Neutrophil (primary cell): ENCODE data around the gene TTC1.

Experiments used
- H3K27ac ChIP-seq: fragments of 200-600 bp; sonication (generic); 2 replicates; pipeline ENCODE4 v1.5.1; 2016; ENCODE audit warnings: mild to moderate bottlenecking, moderate library complexity
- H3K27me3 ChIP-seq: fragments of 200-600 bp; sonication (generic); 2 replicates; pipeline ENCODE4 v1.6.0; 2016; ENCODE audit warnings: mild to moderate bottlenecking
- H3K36me3 ChIP-seq: fragments of 200-600 bp; sonication (generic); 2 replicates; pipeline ENCODE4 v1.5.1; 2017
- H3K4me1 ChIP-seq, 2 experiments: fragments of 200-600 bp in 1 of 2; sonication (generic) in 1 of 2; 1 replicate in 1 of 2; 2 replicates in 1 of 2; pipeline versions ENCODE4 v1.5.1 to v1.6.1; 2013 to 2016; ENCODE audit warnings: low read depth in 1 of 2, low read length in 1 of 2, mild to moderate bottlenecking in 1 of 2, moderate library complexity in 1 of 2; ENCODE audit not compliant: control insufficient read depth in 1 of 2, insufficient read depth in 1 of 2
- H3K4me3 ChIP-seq, 2 experiments: fragments of 200-600 bp in 1 of 2; sonication (generic) in 1 of 2; 1 replicate in 1 of 2; 2 replicates in 1 of 2; pipeline ENCODE4 v1.5.1; 2013 to 2016; ENCODE audit warnings: low read depth in 1 of 2, low read length in 1 of 2, mild to moderate bottlenecking in 1 of 2, moderate library complexity in 1 of 2
- H3K9me3 ChIP-seq: fragments of 200-600 bp; sonication (generic); 2 replicates; pipeline ENCODE4 v1.5.1; 2016
- TF ChIP-seq, protein P1 (sequence below): fragments of 200-600 bp; sonication (generic); IDR thresholded peaks from 2 replicates; pipeline ENCODE4 v1.5.1; 2016; ENCODE audit warnings: antibody characterized with exemption

TTC1 gene

DNA sequence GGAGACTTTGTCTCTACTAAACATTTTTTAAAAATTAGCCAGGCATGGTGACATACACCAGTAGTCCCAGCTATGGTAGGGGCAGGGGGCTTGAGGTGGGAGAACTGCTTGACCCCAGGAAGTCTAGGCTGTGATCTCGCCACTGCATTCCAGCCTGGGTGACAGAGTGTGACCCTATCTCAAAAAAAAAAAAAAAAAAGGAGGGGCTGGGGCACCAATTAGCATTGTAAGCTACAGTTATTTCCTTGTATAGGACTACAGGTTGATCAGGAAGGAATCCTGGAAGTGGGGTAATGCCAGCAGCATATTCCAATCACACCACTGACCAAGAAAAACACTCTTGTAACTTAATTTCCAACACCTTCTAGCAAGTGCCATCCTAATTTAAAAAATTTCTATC, 78.3 kb downstream of the TTC1 start:
- Histone ChIP-seq H3K27ac (no peak overlapping the region), H3K27me3 (no peaks in the 10 kb centered on the region), H3K36me3 (peaks cover 8% of the 10 kb centered on the region), H3K9me3 (no peaks in the 10 kb centered on the region), H3K4me1 (no peaks in the 10 kb centered on the region), H3K4me3 (no peak overlapping the region)
- TF ChIP-seq, protein P1, sequence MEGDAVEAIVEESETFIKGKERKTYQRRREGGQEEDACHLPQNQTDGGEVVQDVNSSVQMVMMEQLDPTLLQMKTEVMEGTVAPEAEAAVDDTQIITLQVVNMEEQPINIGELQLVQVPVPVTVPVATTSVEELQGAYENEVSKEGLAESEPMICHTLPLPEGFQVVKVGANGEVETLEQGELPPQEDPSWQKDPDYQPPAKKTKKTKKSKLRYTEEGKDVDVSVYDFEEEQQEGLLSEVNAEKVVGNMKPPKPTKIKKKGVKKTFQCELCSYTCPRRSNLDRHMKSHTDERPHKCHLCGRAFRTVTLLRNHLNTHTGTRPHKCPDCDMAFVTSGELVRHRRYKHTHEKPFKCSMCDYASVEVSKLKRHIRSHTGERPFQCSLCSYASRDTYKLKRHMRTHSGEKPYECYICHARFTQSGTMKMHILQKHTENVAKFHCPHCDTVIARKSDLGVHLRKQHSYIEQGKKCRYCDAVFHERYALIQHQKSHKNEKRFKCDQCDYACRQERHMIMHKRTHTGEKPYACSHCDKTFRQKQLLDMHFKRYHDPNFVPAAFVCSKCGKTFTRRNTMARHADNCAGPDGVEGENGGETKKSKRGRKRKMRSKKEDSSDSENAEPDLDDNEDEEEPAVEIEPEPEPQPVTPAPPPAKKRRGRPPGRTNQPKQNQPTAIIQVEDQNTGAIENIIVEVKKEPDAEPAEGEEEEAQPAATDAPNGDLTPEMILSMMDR = no peak

DNA sequence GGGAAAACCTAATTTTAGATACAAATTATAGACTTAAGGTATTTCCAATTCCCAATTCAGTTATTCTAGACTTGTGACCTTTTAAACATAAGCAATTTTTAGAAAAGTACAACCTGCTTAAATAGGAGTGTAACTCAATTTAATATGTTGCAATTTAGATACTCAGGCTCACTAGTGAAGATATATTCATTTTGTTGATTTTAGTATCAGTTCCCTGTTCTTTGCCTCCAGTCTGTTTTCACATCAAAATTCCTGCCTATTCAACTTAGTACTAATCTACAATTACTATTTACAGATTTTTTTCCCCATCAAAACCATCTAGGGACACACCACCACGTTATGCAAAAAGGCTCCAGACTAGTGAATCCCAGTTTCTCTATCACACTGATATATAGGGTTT, 79.9 kb downstream of the TTC1 start:
- Histone ChIP-seq H3K36me3 (peaks cover 24% of the 10 kb centered on the region), H3K27me3 (no peaks in the 10 kb centered on the region), H3K4me3 (no peak overlapping the region), H3K27ac (no peak overlapping the region), H3K4me1 (no peaks in the 10 kb centered on the region), H3K9me3 (no peaks in the 10 kb centered on the region)
- TF ChIP-seq, protein P1 = no peak

DNA sequence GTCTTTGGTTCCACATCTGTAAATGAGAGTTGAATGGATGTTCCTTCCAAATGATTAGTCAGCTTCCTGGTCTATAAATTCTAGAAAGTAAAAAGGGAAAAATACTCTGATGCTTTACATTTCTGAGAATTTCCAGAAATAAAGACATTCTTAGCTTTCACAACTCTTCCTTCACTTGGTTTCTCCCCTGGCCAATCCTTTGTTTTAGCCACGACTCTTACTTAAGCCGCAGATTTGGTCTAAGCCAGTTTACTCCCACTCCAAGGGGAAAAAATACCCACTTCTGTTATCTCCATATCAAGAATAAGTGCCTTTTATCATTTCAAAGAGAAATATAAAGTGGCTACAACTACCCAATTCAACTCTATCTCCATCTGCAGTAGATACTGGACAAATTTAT, 80.6 kb downstream of the TTC1 start:
- H3K4me3 ChIP-seq = no peak overlapping the region
- H3K36me3 ChIP-seq = peaks cover 26% of the 10 kb centered on the region
- no peaks in the 10 kb centered on the region for H3K9me3 ChIP-seq
- H3K4me1 ChIP-seq = no peaks in the 10 kb centered on the region
- H3K27ac ChIP-seq = no peak overlapping the region
- no peaks in the 10 kb centered on the region for H3K27me3 ChIP-seq
- TF ChIP-seq, protein P1 = no peak

DNA sequence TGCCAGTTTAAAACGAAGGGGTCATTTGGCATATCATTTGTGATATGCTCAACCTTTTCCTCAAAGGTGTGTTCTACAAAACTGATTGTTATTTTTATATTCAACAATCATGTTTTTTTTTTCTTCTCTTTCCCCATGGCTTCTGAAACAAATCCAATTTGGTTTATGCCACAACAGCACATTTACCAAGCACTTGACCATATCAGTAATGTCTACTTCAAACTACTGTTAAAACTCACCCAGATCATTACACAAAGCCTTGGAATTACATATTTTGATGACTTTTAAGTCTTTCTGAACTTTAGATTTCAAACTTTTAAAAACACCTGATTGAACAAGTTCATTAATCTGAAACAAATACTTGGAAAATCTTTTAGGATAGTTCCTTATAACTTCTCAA, 81.1 kb downstream of the TTC1 start:
- TF ChIP-seq, protein P1 = no peak
- H3K9me3 ChIP-seq = no peaks in the 10 kb centered on the region
- H3K27ac ChIP-seq = no peak overlapping the region
- H3K4me3 ChIP-seq = no peak overlapping the region
- H3K27me3 ChIP-seq = no peaks in the 10 kb centered on the region
- peaks cover 26% of the 10 kb centered on the region for H3K36me3 ChIP-seq
- no peaks in the 10 kb centered on the region for H3K4me1 ChIP-seq

DNA sequence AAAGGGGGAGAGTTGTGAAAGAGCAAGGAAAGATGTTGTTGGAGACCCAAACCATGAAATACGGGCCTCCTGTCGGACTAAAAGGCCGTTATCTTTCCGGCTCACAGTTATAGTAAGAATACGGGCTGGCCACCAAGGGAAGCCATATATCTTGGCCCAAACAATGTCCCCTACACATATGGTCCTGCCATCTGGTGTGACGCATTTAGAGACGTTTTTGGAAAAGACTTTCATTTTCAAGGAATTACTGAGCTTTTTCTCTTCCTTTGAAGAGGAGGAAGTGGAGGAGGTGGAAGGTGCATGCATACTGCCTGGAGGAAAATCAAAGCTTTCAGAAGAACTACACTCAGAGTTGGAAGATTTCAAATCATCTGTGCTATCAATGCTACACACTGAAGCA, 83.6 kb downstream of the TTC1 start:
- Histone ChIP-seq H3K4me3 (no peak overlapping the region), H3K27ac (no peak overlapping the region), H3K4me1 (no peaks in the 10 kb centered on the region), H3K36me3 (peaks cover 26% of the 10 kb centered on the region), H3K27me3 (no peaks in the 10 kb centered on the region), H3K9me3 (no peaks in the 10 kb centered on the region)
- TF ChIP-seq, protein P1 = no peak
